Lung (tissue), 12 donors: ENCODE measurements around the gene THAP4. TPM values are rescaled to one million over a fixed set of nuclear protein-coding genes. Genes with fewer than 3 reads are reported as not detected.

Source experiments
- ATAC-seq: fragments of 200-7000 bp; cut with Tn5 transposase; one replicate; pipeline ENCODE4 v1.9.1; 2020; ENCODE audit warnings: moderate number of reproducible peaks; ENCODE audit not compliant: insufficient read depth, low FRiP score
- DNase-seq, 3 donors: peaks; one replicate each; pipeline ENCODE4 v3.0.0-alpha.2; 2013 to 2017
- H3K27ac ChIP-seq, 2 donors: one replicate each; pipeline ENCODE4 v1.5.1; 2013; ENCODE audit warnings: mild to moderate bottlenecking in 2 of 2, moderate library complexity in 2 of 2, control low read depth in 1 of 2, inconsistent platforms in 1 of 2, low read depth in 1 of 2, low read length in 1 of 2
- H3K27me3 ChIP-seq, 3 donors: one replicate each; pipeline ENCODE4 v1.5.1; 2013; ENCODE audit warnings: low read length in 2 of 3; ENCODE audit not compliant: control insufficient read depth in 3 of 3, insufficient read depth in 3 of 3
- H3K36me3 ChIP-seq, 4 donors: one replicate each; pipeline ENCODE4 v1.5.1; 2013; ENCODE audit warnings: low read length in 4 of 4, mild to moderate bottlenecking in 1 of 4, moderate library complexity in 1 of 4; ENCODE audit not compliant: control insufficient read depth in 4 of 4, insufficient read depth in 4 of 4
- H3K4me1 ChIP-seq, 5 donors: one replicate each; pipeline ENCODE4 v1.5.1; 2013; ENCODE audit warnings: low read length in 5 of 5, mild to moderate bottlenecking in 2 of 5, moderate library complexity in 1 of 5; ENCODE audit not compliant: control insufficient read depth in 5 of 5, insufficient read depth in 5 of 5
- H3K4me3 ChIP-seq: one replicate; pipeline ENCODE4 v1.5.1; 2013; ENCODE audit warnings: mild to moderate bottlenecking, control low read depth, moderate library complexity
- H3K9ac ChIP-seq, 2 donors: one replicate each; pipeline ENCODE4 v1.5.1; 2013; ENCODE audit warnings: low read length in 2 of 2, control low read depth in 1 of 2; ENCODE audit not compliant: insufficient read depth in 1 of 2
- H3K9me3 ChIP-seq, 4 donors: one replicate each; pipeline ENCODE4 v1.5.1; 2013; ENCODE audit warnings: low read length in 3 of 4, mild to moderate bottlenecking in 1 of 4, moderate library complexity in 1 of 4; ENCODE audit not compliant: control insufficient read depth in 4 of 4, insufficient read depth in 3 of 4
- CTCF ChIP-seq: IDR thresholded peaks from 2 replicates; pipeline ENCODE4 v1.5.1; 2012; ENCODE audit warnings: mild to moderate bottlenecking; ENCODE audit errors: control extremely low read depth, extremely low read depth
- WGBS, 2 donors: extraction: QIAGEN DNeasy Blood & Tissue Kit; methylation state at CpG; one replicate each; pipeline ENCODE4 v1.1.7; 2013; 5-methylcytosine and 5-hydroxymethylcytosine counted together
- polyA plus RNA-seq, 2 donors: library from polyadenylated mRNA; stranded (reverse); fragments of 200-250 nt; gene quantifications; one replicate each; pipeline ENCODE4 v1.2.1, GENCODE V29; 2013
- total RNA-seq, 2 donors: library from RNA; depleted of rRNA in 1 of 2; stranded (reverse); fragments of >200 nt in 1 of 2; gene quantifications; one replicate each; pipeline ENCODE4 v1.2.1, GENCODE V29; 2014 to 2021
- donor health status: control.
- donor health status: control.
- donor health status: Bipolar disorder and iron deficiency.
- donor health status: healthy.
- donor health status: DM: yes; HTN: yes; CAD: no.

The THAP4 gene
- total and polyA plus RNA-seq, 4 donors = 40.0 to 53.7 (median 45.0) TPM

DNA sequence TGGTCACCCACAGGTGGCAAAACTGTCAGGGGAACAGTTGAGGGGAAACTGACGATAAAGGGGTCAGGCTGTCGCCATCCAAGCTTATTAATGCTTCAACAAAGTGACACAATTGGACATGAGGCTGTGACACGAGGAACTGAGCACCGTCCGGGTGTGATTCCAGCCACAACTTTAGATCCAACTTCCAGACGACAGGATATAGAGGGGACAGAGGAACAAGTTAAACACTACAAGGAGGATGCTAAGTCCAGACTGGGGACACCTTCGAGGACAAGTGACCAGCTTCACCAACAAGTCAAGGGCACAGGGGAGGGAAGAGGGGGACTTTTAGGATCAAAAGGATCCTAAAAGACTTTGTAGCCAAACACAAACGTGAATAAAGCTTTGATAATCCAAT, 54.6 kb downstream of the THAP4 start:
- ATAC-seq = no peak
- peaks cover 12 to 49% (median 27%) of the 10 kb centered on the region in 4 donors for H3K36me3 ChIP-seq
- peaks cover 0 to 15% (median 4%) of the 10 kb centered on the region in 4 donors for H3K9me3 ChIP-seq
- TF ChIP-seq CTCF = no peak
- no peak for DNase-seq
- H3K27me3 ChIP-seq = no peaks in the 10 kb centered on the region
- WGBS, 2 donors = 95 to 98% methylated on average over 8 of the region's 8 CpGs
- H3K4me1 ChIP-seq = peaks cover 0 to 15% (median 7%) of the 10 kb centered on the region in 5 donors
- H3K27ac ChIP-seq = no peak overlapping the region
- no peak overlapping the region for H3K4me3 ChIP-seq
- H3K9ac ChIP-seq = no peak overlapping the region

- Histone ChIP-seq H3K27me3 (no peaks in the 10 kb centered on the region), H3K9ac (no peak overlapping the region), H3K4me1 (peaks cover 0 to 15% (median 9%) of the 10 kb centered on the region in 5 donors), H3K27ac (no peak overlapping the region), H3K9me3 (no peaks in the 10 kb centered on the region), H3K36me3 (peaks cover 9 to 24% (median 18%) of the 10 kb centered on the region in 4 donors), H3K4me3 (no peak overlapping the region)
- TF ChIP-seq CTCF = no peak
- no peak for ATAC-seq
- DNase-seq = no peak
- WGBS, 2 donors = 89 to 94% methylated on average over 7 of the region's 7 CpGs
These were observed 57.7 kb downstream of the THAP4 start for GRCh38 chr2:241579281-241579680.

DNA sequence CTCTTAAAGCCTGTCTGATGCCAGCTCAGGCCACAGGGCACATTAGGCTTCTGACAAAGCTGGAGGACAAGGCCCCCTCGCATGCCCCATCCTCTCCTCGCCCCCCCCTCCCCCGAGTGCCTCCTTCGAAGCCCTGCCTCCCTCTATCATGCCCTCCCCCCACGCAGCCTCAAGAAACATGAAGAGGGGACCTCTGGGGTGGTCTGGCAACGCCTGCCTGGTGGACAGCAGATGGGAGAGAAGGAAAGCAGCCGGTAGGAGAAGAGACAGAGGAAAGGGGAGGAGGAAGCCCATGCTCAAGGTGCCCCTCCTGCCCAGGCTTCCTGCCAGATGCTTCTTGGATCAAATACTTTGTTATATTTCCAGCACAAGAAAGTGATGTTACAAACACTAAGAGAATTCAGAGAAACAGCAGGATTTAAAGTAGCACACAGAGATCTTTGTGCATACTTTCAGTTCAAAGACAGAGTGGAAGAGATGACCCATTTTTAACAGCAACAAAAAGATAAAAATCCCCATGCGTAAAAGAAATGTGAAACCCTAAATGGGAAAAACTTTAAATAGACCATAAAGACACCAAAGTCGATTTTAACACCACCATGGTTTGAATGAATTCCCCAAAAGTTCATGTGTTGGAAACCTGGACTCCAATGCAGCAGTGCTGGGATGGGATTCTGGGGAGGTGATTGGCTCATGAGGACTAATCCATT, 59.4 kb downstream of the THAP4 start:
- ATAC-seq (no peak), DNase-seq (peak; percentile 88 to 93 (median 90))
- Histone ChIP-seq H3K9ac (peak overlapping the region in 1 of 2 donors; percentile 28), H3K27me3 (no peaks in the 10 kb centered on the region), H3K9me3 (no peaks in the 10 kb centered on the region), H3K4me3 (no peak overlapping the region), H3K4me1 (peaks cover 0 to 15% (median 9%) of the 10 kb centered on the region in 5 donors), H3K27ac (no peak overlapping the region), H3K36me3 (peaks cover 0 to 18% (median 7%) of the 10 kb centered on the region in 4 donors)
- WGBS, 2 donors = 57 to 71% methylated on average over 9 of the region's 9 CpGs
- no peak for TF ChIP-seq CTCF
